Stimulated activated CD8-positive, alpha-beta memory T cell treated with anti-CD3 and anti-CD28 coated beads, Interleukin-7, amount 100 ng/mL, for 24 hours (primary cell): ENCODE measurements around the gene SUPT3H.
"Not testable (repeated sequence)": the region's sequence is repeated elsewhere in the genome, so short reads cannot be mapped to it uniquely, and the experiment has no call there.

Experiments
- DNase-seq: peaks from one replicate; pipeline ENCODE4 v3.0.0-alpha.2; 2020; ENCODE audit warnings: low read depth

Gene SUPT3H

GRCh38 chr6:45184040-45184439 lies 193.7 kb downstream of the SUPT3H start:
- no peak for DNase-seq

DNA sequence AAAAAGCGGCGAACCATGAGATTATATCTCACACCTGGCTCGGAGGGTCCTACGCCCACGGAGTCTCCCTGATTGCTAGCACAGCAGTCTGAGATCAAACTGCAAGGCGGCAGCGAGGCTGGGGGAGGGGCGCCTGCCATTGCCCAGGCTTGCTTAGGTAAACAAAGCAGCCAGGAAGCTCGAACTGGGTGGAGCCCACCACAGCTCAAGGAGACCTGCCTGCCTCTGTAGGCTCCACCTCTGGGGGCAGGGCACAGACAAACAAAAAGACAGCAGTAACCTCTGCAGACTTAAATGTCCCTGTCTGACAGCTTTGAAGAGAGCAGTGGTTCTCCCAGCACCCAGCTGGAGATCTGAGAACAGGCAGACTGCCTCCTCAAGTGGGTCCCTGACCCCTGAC lies 201.4 kb downstream of the SUPT3H start:
- DNase-seq = not testable (repeated sequence)

GRCh38 chr6:45175272-45175671 lies 202.5 kb downstream of the SUPT3H start:
- no peak for DNase-seq

- no peak for DNase-seq
Measured at GRCh38 chr6:45174045-45174444, 203.7 kb downstream of the SUPT3H start.

- DNase-seq = no peak
Measured at GRCh38 chr6:45171380-45171779, 206.4 kb downstream of the SUPT3H start.

DNA sequence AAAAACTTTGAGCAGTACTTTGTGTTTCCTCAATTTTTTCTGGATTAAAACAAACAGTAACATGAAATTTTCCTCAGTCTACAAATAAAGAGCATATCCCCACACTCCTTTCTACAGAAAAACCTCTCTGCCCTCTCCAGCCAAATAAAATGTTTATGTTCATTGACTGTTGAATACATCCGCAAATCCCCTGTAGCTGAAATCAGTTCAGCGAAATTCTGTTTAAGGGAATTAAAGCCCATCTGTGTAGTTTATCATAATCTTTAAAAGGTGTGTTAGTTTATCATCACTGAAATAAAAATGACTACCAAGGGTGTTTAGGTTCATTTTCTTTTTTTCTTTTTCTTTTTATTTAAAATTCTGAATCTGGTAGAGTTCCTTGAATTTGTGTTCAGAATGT lies 207.4 kb downstream of the SUPT3H start:
- DNase-seq = no peak

- no peak for DNase-seq
Measured at GRCh38 chr6:45169815-45170214, 207.9 kb downstream of the SUPT3H start.

DNA sequence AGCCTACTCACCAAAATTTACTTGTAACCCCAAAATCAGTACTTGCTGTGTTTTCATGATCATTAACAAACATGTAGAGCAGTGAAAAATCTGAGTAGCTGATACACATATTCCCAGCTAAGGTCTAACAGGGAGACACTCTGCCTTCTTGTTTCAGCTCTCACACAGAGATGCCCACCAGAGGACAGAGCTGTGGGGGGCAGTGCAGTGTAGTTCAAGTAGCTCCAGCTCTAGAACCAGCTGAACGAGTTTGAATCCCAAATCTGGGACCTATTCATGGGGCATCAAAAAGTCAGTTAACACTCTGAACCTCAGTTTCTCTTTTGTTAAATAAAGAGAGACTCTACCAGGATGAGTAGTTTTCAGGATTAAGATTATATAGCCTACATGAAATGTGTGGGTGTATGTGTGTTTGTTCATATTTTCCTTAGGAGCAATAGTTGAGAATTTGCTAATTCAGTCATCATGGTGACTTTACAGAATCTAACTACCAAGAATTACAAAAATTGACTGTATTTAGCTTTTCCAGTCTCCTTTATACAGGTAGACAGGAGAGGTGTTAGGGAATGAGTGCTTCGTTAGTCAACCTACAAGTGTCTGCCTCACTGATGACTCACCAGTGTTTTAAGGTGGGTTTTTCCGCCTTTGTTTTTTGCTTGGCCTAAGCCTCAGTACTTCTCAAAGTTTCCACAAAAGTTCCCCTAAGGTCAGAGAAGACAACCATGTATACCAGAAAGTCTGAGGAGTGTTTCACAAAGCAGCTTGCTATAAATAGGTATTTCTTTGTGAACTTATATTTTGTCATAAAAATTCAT lies 213.6 kb downstream of the SUPT3H start:
- no peak for DNase-seq

DNA sequence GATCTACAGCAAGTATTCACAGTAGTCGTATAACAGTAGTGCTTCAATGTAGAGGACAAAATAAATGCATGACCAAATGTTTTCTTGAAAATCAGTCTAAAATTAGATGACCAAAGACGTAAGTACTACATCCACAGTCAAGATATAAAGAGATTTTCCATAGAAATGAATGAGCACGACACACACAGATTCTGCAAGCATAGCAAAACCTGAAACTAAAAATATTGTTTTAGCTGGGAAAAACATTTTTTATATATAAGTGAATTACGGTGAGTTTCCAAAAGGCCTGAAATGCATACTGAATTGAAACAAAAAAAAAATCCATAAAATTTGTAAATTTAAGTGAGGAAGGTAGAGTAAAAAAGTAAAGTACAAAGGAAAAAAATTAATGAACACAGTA lies 217.4 kb downstream of the SUPT3H start:
- no peak for DNase-seq

- no peak for DNase-seq
Measured at GRCh38 chr6:45156075-45156474, 221.7 kb downstream of the SUPT3H start.

DNA sequence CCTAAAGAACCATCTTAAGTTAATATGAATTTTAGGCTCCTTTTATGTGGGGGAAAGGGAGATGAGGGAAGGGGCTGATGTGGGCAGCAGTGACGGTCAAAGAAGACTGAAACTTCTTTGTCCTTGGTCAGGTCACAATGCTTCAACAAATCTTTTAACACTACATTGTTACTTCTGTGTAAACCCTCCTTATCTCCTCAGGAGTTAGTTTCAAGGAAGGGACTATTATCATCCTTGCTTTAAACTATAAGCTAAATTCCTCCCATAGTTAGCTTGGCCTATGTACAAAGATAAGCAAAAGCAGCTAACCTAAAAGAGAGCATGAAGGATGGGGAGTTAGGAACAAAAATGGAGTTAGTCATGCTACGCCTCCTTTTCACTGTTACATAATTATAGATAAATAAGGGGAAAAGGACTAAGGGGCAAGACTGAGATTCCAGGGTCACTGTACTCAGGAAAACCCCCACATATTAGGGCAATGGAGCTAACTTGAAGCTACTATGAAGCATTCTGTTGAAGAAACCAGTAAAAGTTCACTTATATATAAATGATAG lies 222.3 kb downstream of the SUPT3H start:
- DNase-seq = no peak

GRCh38 chr6:45154679-45155078 lies 223.1 kb downstream of the SUPT3H start:
- DNase-seq = no peak

GRCh38 chr6:45148711-45149341 lies 228.9 kb downstream of the SUPT3H start:
- DNase-seq = no peak

DNA sequence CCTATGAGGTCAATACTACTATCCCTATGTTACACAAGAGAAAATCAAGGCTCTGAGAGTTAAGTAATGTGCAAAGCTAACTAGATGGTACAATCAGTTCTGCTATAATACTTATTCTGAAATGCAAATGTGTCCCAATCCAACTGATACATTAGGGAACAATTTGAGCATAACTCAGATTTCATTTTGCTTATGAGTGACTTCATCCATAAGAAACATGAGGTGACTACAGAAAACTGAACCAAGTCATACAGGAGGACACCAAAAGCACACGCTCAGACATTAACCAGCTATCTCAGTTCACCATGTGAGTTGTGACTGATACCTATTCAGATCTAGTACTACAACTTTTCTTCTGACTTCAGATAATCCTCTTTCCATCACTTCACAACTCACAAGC lies 229.5 kb downstream of the SUPT3H start:
- no peak for DNase-seq

- DNase-seq = not testable (repeated sequence)
Measured at GRCh38 chr6:45145658-45146057, 232.1 kb downstream of the SUPT3H start.

GRCh38 chr6:45138765-45139164 lies 239.0 kb downstream of the SUPT3H start:
- no peak for DNase-seq

GRCh38 chr6:45136495-45136894 lies 241.2 kb downstream of the SUPT3H start:
- no peak for DNase-seq

DNA sequence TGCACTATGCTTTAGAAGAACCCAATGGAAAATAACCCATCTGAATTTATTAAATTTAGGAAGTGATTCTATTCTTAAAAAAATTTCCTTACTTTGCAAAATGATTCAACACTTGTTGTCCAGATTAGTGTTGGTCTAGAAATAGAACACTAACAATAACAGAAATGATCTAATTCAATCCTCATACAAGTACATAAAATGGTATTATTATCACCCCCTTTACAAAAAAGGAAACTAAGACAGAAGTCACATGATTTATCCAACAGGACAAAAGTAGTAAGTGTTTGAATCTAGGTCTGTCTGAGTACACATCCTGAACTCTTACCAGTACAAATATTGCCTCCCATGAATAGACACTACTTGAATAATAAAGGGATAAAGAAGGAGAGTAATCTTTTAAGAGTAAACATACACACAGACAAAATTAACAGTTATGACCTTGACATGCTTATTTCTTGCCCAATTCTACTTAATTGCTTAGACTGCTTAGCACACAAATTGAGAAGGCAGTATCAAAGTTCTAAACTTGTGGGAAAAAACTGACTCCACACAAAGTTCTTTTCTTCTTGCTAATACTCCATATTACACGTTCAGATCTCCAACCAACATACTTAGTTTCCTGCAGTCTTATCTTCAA lies 245.0 kb downstream of the SUPT3H start:
- DNase-seq = no peak

- no peak for DNase-seq
Measured at GRCh38 chr6:45132059-45132458, 245.7 kb downstream of the SUPT3H start.

DNA sequence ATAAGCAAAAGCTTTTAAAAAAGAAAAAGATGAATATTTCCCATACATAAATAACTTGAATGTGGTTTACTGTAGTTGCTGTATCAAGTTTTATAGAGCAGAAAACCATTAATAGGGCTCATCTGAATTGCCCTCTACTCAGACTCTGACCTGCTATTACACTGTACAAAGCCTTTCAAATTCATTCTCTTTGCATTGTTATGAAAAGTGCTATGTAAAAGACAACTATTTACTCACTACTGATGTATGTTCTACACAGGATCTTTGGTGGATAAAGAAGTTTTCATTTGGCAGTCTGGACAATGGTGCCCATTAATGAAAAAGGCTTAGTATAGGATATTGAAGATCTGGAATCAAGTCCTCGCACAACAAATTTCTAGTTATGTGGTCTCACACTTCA lies 248.7 kb downstream of the SUPT3H start:
- no peak for DNase-seq

GRCh38 chr6:45127185-45127584 lies 250.5 kb downstream of the SUPT3H start:
- no peak for DNase-seq

DNA sequence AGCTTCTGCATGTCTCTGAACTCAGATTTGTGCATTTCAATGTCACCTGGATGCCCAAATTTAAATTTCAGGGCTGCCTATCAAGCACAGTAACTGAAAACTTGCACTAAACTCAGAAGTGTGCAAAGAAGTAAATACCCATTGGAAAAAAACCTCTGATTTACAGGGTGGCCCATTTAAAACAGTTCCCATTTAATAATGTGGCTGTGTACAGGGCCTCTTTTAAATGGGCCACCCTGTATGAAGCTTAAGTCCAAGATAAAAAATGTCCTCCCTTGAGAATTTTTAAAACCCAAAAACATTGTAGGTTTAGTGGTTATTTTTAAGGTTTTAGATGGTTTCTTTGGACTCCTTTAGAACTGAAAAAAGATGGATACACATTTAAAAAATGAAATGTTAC lies 251.7 kb downstream of the SUPT3H start:
- DNase-seq = no peak

DNA sequence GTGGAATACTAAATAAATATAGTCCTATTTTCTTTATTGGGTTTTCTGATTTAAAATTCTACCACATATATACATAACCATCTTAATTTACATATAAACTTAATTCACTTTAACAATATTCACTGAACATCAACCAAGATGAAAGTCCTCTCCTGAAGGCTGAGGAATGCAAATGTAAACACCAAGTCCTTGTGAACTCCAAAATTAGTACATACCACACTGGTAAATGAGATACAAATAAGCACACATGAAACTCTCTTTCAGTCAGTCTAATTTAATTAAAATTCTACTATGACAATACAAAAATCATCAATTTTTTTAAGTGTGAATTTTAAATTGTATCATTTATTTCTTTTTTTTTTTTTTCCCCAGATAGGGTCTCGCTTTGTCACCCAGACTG lies 254.7 kb downstream of the SUPT3H start:
- DNase-seq = no peak
